Mesenchymal stem cell (in vitro differentiated cells and primary cell): ENCODE measurements around the gene PRDX6.
"Not testable (repeated sequence)": the region's sequence is repeated elsewhere in the genome, so short reads cannot be mapped to it uniquely, and the experiment has no call there.

Experiments
- DNase-seq: peaks from one replicate; pipeline ENCODE4 v3.0.0-alpha.2; 2013
- H2AFZ ChIP-seq: one replicate; pipeline ENCODE4 v1.6.1; 2013; ENCODE audit warnings: low read depth, mild to moderate bottlenecking, control low read depth, inconsistent platforms, low read length, moderate library complexity
- H2AK5ac ChIP-seq: 2 replicates; pipeline ENCODE4 v1.6.1; 2013; ENCODE audit warnings: low read length, moderate library complexity, mild to moderate bottlenecking, inconsistent platforms; ENCODE audit not compliant: severe bottlenecking
- H2BK120ac ChIP-seq: one replicate; pipeline ENCODE4 v1.6.1; 2013; ENCODE audit warnings: low read depth, mild to moderate bottlenecking, inconsistent platforms, low read length, moderate library complexity
- H2BK12ac ChIP-seq, 2 experiments: one replicate each; pipeline ENCODE4 v1.6.1; 2013; ENCODE audit warnings: inconsistent platforms in 2 of 2, low read length in 2 of 2, mild to moderate bottlenecking in 2 of 2, moderate library complexity in 2 of 2, control low read depth in 1 of 2
- H2BK15ac ChIP-seq: one replicate; pipeline ENCODE4 v1.6.1; 2013; ENCODE audit warnings: mild to moderate bottlenecking, low read depth, inconsistent platforms; ENCODE audit not compliant: poor library complexity, severe bottlenecking
- H2BK5ac ChIP-seq: 2 replicates; pipeline ENCODE4 v1.6.1; 2013; ENCODE audit warnings: low read depth, mild to moderate bottlenecking, low read length, control low read depth, inconsistent platforms; ENCODE audit not compliant: poor library complexity, severe bottlenecking
- H3K14ac ChIP-seq, 2 experiments: one replicate each; pipeline ENCODE4 v1.6.1; 2013; ENCODE audit warnings: inconsistent platforms in 2 of 2, low read length in 2 of 2, control low read depth in 1 of 2, mild to moderate bottlenecking in 1 of 2, moderate library complexity in 1 of 2
- H3K18ac ChIP-seq, 2 experiments: one replicate each; pipeline ENCODE4 v1.6.1; 2013; ENCODE audit warnings: inconsistent platforms in 2 of 2, low read length in 2 of 2, control low read depth in 1 of 2, low read depth in 1 of 2, mild to moderate bottlenecking in 1 of 2
- H3K23ac ChIP-seq, 2 experiments: one replicate each; pipeline ENCODE4 v1.6.1; 2013; ENCODE audit warnings: inconsistent platforms in 2 of 2, low read length in 2 of 2, mild to moderate bottlenecking in 2 of 2, moderate library complexity in 2 of 2, control low read depth in 1 of 2
- H3K27ac ChIP-seq: 2 replicates; pipeline ENCODE4 v1.5.1; 2013; ENCODE audit warnings: mild to moderate bottlenecking, moderate library complexity, low read length, control low read depth, inconsistent platforms; ENCODE audit not compliant: poor library complexity, severe bottlenecking
- H3K27me3 ChIP-seq, 2 experiments: 2 replicates each; pipeline versions ENCODE4 v1.6.1 to v1.7.0; 2013; ENCODE audit warnings: low read length in 2 of 2, mild to moderate bottlenecking in 2 of 2, moderate library complexity in 2 of 2, control low read depth in 1 of 2, inconsistent platforms in 1 of 2; ENCODE audit not compliant: control insufficient read depth in 1 of 2, insufficient read depth in 1 of 2
- H3K36me3 ChIP-seq, 2 experiments: 2 replicates each; pipeline versions ENCODE4 v1.6.1 to v1.7.0; 2013; ENCODE audit warnings: low read length in 2 of 2, control low read depth in 1 of 2, inconsistent platforms in 1 of 2, low read depth in 1 of 2, mild to moderate bottlenecking in 1 of 2; ENCODE audit not compliant: insufficient read depth in 2 of 2, control insufficient read depth in 1 of 2
- H3K4ac ChIP-seq, 2 experiments: one replicate each; pipeline ENCODE4 v1.6.1; 2013; ENCODE audit warnings: inconsistent platforms in 2 of 2, low read length in 2 of 2, mild to moderate bottlenecking in 2 of 2, moderate library complexity in 2 of 2, control low read depth in 1 of 2, low read depth in 1 of 2
- H3K4me1 ChIP-seq: 2 replicates; pipeline ENCODE4 v1.6.1; 2013; ENCODE audit warnings: low read depth, low read length, control low read depth; ENCODE audit not compliant: control insufficient read depth, insufficient read depth
- H3K4me2 ChIP-seq: 2 replicates; pipeline ENCODE4 v1.6.1; 2013; ENCODE audit warnings: low read length, mild to moderate bottlenecking, inconsistent platforms; ENCODE audit not compliant: poor library complexity, severe bottlenecking
- H3K4me3 ChIP-seq, 2 experiments: 2 replicates each; pipeline versions ENCODE4 v1.5.1 to v1.7.0; 2013; ENCODE audit warnings: low read length in 2 of 2, mild to moderate bottlenecking in 2 of 2, control low read depth in 1 of 2, low read depth in 1 of 2; ENCODE audit not compliant: insufficient read depth in 1 of 2
- H3K79me1 ChIP-seq: replicated peaks from 2 replicates; pipeline ENCODE4 v1.6.1; 2013; ENCODE audit warnings: mild to moderate bottlenecking, control low read depth, low read length, inconsistent platforms; ENCODE audit not compliant: poor library complexity, severe bottlenecking
- H3K9ac ChIP-seq: 2 replicates; pipeline ENCODE4 v1.7.0; 2013; ENCODE audit warnings: mild to moderate bottlenecking, low read length, moderate library complexity
- H3K9me3 ChIP-seq: 2 replicates; pipeline ENCODE4 v1.7.0; 2013; ENCODE audit warnings: mild to moderate bottlenecking, low read length; ENCODE audit not compliant: control insufficient read depth
- H4K8ac ChIP-seq: one replicate; pipeline ENCODE4 v1.6.1; 2013; ENCODE audit warnings: inconsistent platforms, mild to moderate bottlenecking, low read length, moderate library complexity
- H4K91ac ChIP-seq: one replicate; pipeline ENCODE4 v1.6.1; 2013; ENCODE audit warnings: mild to moderate bottlenecking, low read length, inconsistent platforms
- WGBS: methylation state at CpG from one replicate; pipeline ENCODE4 v1.1.7; 2013; ENCODE audit warnings: mixed read lengths; 5-methylcytosine and 5-hydroxymethylcytosine counted together

The PRDX6 gene

DNA sequence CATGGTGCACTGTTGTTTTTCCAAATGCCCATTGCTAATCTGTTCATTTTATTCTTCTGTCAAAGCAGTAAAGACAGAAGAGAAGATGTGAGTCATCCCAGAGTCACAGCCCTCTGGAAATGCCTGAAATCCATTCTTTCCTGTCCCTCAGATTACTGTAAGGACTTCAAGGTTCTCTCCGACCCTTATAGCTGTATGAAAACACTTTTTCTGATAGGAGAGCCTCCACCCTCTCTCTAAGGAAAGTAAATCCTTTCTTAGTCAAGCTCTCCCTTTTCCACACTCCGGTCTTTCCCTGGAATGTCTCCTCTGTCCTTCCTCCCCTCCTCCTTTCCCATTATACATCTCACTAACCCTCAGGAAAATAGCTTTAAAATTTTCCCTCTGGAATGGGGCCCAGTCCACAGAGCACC is 3.5 kb upstream of the PRDX6 start:
- 0% methylated on average over 2 of the region's 2 CpGs for WGBS
- H3K14ac ChIP-seq: no peak overlapping the region
- H3K23ac ChIP-seq: no peak overlapping the region
- H2BK120ac ChIP-seq: no peak overlapping the region
- no peak overlapping the region for H2BK12ac ChIP-seq
- H2BK5ac ChIP-seq: no peak overlapping the region
- H3K27me3 ChIP-seq: no peaks in the 10 kb centered on the region
- no peak overlapping the region for H2BK15ac ChIP-seq
- H3K4me1 ChIP-seq: peaks cover 3% of the 10 kb centered on the region
- H3K79me1 ChIP-seq: peaks cover 12% of the 10 kb centered on the region
- H3K4me3 ChIP-seq: peak overlapping the region in 1 of 2 experiments; percentile 48
- peaks cover 0 to 4% of the 10 kb centered on the region in 2 experiments for H3K36me3 ChIP-seq
- H3K18ac ChIP-seq: peak overlapping the region in 1 of 2 experiments; percentile 9
- H3K9ac ChIP-seq: peak overlapping the region; percentile 65
- H3K4ac ChIP-seq: peak overlapping the region in 1 of 2 experiments; percentile 56
- H2AK5ac ChIP-seq: no peak overlapping the region
- no peak overlapping the region for H2AFZ ChIP-seq
- H3K4me2 ChIP-seq: peak overlapping the region; percentile 10
- H3K9me3 ChIP-seq: peaks cover 4% of the 10 kb centered on the region
- H4K8ac ChIP-seq: no peak overlapping the region
- DNase-seq: peak; percentile 83
- no peak overlapping the region for H4K91ac ChIP-seq
- peak overlapping the region; percentile 89 for H3K27ac ChIP-seq

DNA sequence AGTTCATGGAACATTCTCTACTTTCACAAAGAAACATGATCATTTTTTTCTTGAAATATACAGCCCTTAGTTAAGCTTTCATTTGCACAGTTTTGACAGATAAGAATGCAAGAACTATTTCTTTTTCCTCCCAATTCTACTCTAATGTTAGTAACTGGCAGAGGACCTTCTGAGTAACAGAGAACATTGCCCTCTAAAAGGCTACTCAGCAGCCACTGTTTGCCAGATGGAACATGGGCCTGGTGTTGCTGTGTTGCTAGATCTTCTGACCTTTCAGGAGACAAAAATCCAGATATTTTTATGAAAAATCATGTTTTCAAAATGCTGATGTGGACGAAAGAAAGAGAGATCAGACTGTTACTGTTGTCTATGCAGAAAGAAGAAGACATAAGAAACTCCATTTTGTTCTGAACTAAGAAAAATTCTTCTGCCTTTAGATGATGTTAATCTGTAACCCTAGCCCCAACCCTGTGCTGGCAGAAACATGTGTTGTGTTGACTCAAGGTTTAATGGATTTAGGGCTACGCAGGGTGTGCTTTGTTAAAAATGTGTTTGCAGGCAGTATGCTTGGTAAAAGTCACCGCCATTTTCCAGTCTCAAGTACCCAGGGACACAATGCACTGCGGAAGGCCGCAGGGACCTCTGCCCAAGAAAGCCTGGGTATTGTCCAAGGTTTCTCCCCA is 2.9 kb upstream of the PRDX6 start:
- WGBS: 59% methylated on average over 4 of the region's 5 CpGs
- Histone ChIP-seq H2BK15ac (no peak overlapping the region), H3K79me1 (peaks cover 12% of the 10 kb centered on the region), H3K4me3 (peak overlapping the region in 1 of 2 experiments; percentile 48), H4K8ac (no peak overlapping the region), H2BK12ac (peak overlapping the region in 1 of 2 experiments; percentile 15), H3K23ac (no peak overlapping the region), H2AK5ac (no peak overlapping the region), H3K9me3 (peaks cover 4% of the 10 kb centered on the region), H3K9ac (peak overlapping the region; percentile 65), H3K27me3 (no peaks in the 10 kb centered on the region), H3K27ac (peak overlapping the region; percentile 89), H2BK5ac (no peak overlapping the region), H2BK120ac (no peak overlapping the region), H2AFZ (no peak overlapping the region), H3K4ac (peak overlapping the region in 1 of 2 experiments; percentile 79), H3K36me3 (no peaks in the 10 kb centered on the region), H3K4me1 (peaks cover 3% of the 10 kb centered on the region), H3K4me2 (no peak overlapping the region), H3K18ac (peak overlapping the region; percentile 56 to 85), H3K14ac (no peak overlapping the region), H4K91ac (no peak overlapping the region)
- DNase-seq: peak; percentile 35

DNA sequence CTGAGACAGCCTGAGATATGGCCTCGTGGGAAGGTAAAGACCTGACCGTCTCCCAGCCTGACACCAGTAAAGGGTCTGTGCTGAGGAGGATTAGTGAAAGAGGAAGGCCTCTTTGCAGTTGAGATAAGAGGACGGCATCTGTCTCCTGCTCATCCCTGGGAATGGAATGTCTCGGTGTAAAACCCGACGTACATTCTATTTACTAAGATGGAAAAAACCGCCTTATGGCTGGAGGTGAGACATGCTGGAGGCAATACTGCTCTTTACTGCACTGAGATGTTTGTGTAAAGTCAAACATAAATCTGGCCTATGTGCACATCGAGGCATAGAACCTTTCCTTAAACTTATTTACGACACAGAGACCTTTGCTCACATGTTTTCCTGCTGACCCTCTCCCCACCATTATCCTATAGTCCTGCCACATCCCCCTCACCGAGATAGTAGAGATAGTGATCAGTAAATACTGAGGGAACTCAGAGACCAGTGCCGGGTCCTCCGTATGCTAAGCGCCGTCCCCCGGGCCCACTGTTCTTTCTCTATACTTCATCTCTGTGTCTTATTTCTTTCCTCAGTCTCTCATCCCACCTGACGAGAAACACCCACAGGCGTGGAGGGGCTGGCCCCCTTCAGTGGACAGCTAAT is 2.2 kb upstream of the PRDX6 start:
- peak overlapping the region; percentile 88 for H3K9ac ChIP-seq
- H2AFZ ChIP-seq, H4K8ac ChIP-seq, H3K27me3 ChIP-seq, H3K4me1 ChIP-seq, H3K27ac ChIP-seq, H3K9me3 ChIP-seq, H2BK12ac ChIP-seq, H2AK5ac ChIP-seq, H3K36me3 ChIP-seq, H3K23ac ChIP-seq, H4K91ac ChIP-seq, H2BK5ac ChIP-seq, H3K14ac ChIP-seq, H2BK15ac ChIP-seq: not testable (repeated sequence)
- H3K4me2 ChIP-seq: peak overlapping the region; percentile 54
- DNase-seq: peak; percentile 56
- peak overlapping the region; percentile 62 to 73 for H3K18ac ChIP-seq
- peak overlapping the region in 1 of 2 experiments; percentile 79 for H3K4ac ChIP-seq
- WGBS: 7% methylated on average over 17 of the region's 17 CpGs
- peaks cover 14% of the 10 kb centered on the region for H3K79me1 ChIP-seq
- peak overlapping the region; percentile 52 for H2BK120ac ChIP-seq
- peak overlapping the region in 1 of 2 experiments; percentile 87 for H3K4me3 ChIP-seq

DNA sequence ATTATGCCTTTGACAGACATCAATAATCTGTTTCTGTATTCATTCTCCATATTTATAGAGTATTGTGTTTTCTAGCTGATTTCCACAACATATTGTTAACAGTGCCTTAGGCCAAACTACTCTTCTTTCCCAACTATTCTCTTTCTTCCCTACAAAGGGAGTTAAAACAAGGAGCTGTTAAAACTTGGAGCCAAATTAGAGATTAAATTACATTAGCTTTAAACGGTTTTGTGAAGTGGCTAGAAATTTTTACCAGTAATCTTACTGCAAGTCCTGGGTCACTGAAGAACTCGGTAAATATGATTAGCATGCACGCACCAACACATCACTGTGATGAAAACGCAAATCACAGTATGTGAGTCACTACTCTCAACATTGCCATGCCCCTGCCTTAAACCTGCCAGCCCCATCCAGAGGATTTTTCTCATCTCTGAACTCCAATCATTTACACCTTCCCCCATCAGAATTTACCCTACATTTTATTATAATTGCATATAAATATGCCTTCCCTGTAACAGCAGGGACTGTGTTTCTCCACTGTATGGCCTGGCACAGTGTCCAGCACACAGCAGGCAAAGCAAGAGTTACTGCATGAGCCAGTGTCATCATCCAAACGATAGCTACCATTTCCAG is 1.5 kb upstream of the PRDX6 start:
- Histone ChIP-seq H4K8ac (no peak overlapping the region), H3K4me1 (peaks cover 3% of the 10 kb centered on the region), H4K91ac (peak overlapping the region; percentile 12), H3K27me3 (no peaks in the 10 kb centered on the region), H3K14ac (no peak overlapping the region), H3K23ac (no peak overlapping the region), H2BK12ac (no peak overlapping the region), H2AK5ac (no peak overlapping the region), H3K27ac (no peak overlapping the region), H3K4me3 (peak overlapping the region in 1 of 2 experiments; percentile 87), H3K9ac (peak overlapping the region; percentile 88), H3K4ac (no peak overlapping the region), H3K9me3 (peaks cover under 1% of the 10 kb centered on the region), H3K79me1 (peaks cover 14% of the 10 kb centered on the region), H2AFZ (no peak overlapping the region), H2BK120ac (no peak overlapping the region), H3K18ac (no peak overlapping the region), H3K36me3 (peaks cover 0 to 7% of the 10 kb centered on the region in 2 experiments), H2BK15ac (no peak overlapping the region), H3K4me2 (peak overlapping the region; percentile 40), H2BK5ac (no peak overlapping the region)
- WGBS: 1% methylated on average over 5 of the region's 5 CpGs
- DNase-seq: peak; percentile 84
